Epithelial cell of proximal tubule (primary cell): ENCODE results near the gene SEMA4A. TPM values are rescaled to one million over a fixed set of nuclear protein-coding genes. Genes with fewer than 3 reads are reported as not detected.

Experiments used
- DNase-seq: peaks from one replicate; pipeline ENCODE4 v3.0.0-alpha.2; 2011; ENCODE audit warnings: low read depth
- H3K4me3 ChIP-seq: 2 replicates; pipeline ENCODE4 v1.5.1; 2011; ENCODE audit warnings: low read depth, mild to moderate bottlenecking, low read length
- CTCF ChIP-seq: conservative IDR thresholded peaks from 2 replicates; pipeline ENCODE4 v1.5.1; 2012; ENCODE audit warnings: low read depth, mild to moderate bottlenecking, low read length
- total RNA-seq: library from RNA; depleted of rRNA; stranded (reverse); fragments of >200 nt; gene quantifications from 2 replicates; pipeline ENCODE4 v1.2.3, GENCODE V29; 2015

Gene SEMA4A
- total RNA-seq: 1.4 and 3.5 TPM in 2 replicates

- no peak for TF ChIP-seq CTCF
- H3K4me3 ChIP-seq: peak within 1 kb of the TSS; percentile 26
- no peak for DNase-seq
These were observed at the start of gene SEMA4A for GRCh38 chr1:156153362-156153761. Gene SEMA4A, plus strand, starts transcription at chr1:156153585. Its CDS starts 994 bp downstream, at chr1:156154579.

- no peak for TF ChIP-seq CTCF
- H3K4me3 ChIP-seq: no peak overlapping the region
- DNase-seq: no peak
These were observed 49.1 kb upstream of the SEMA4A start for GRCh38 chr1:156104065-156104810.

DNA sequence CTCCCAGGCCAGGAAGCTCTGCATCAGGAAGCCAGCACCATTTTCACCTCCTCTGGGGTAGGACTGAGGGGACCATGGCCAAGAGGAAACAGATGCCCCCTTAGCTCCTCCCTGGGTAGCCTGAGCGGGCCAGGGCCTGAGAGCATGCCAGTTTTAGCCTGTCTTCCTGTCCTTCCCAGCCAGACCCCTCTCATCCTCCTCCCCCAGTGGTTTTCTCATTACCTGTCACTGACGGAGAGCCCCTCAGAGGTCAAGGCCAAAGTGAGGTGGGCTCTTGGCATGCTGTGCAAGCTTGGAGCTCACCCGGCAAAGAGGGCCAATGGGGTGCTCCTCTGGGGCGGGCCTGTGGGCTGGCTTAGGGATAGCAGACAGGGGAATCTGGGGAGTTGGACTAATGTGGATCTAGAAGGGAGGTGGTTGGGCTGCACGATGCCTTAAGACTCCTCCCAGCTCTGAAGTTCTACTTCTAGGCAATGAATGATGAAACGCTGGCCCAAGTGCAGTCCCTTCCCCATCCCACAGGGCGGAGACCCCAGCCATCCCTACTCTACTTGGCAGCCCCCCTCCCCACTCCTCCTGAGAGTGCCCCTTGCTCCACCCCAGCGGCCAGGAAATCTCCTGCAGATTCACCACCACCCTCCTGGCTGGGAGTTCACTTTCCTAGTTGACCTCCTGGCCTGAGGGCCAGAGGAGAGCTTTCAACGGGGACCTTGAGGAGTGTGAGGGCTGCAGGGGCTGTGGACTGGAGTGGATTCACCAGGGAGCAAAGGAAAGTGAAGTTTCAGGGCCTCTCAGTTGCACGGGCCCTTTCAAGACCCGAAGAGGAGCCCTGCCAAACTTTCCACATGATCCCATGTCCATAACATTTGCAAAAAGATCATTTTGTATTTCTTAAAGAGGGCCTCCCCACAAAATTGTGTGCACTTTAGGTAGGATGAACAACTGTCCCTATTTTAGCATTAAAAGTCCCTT lies 48.2 kb upstream of the SEMA4A start:
- no peak for TF ChIP-seq CTCF
- peak overlapping the region; percentile 28 for H3K4me3 ChIP-seq
- no peak for DNase-seq

GRCh38 chr1:156106624-156107488 lies 46.5 kb upstream of the SEMA4A start:
- no peak for TF ChIP-seq CTCF
- DNase-seq: no peak
- H3K4me3 ChIP-seq: no peak overlapping the region

- TF ChIP-seq CTCF: no peak
- H3K4me3 ChIP-seq: no peak overlapping the region
- DNase-seq: no peak
These were observed 45.3 kb upstream of the SEMA4A start for GRCh38 chr1:156108057-156108456.

DNA sequence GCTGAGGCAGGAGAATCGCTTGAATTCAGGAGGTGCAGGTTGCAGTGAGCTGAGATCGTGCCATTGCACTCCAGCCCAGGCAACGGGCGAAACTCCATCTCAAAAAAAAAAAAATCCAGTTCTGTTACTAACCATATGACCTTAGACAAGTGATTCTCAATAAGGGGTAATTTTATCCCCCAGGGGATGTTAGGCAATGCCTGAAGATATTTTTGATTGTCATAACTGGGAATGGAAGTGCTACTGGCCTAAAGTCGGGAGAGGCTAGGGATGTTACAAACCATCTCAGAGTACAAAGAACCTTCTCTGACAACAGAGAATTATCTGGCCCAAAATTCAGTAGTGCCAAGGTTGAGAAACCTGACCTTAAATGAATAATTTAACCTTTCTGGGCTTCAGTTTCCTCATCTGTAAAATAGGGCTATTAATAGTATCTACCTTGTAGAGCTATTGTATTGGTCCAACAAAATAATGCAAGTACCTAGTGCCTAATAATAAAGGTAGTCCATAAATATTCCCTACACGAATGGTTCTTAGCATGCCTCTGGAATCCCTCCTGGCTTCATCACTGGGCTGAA lies 44.6 kb upstream of the SEMA4A start:
- no peak overlapping the region for H3K4me3 ChIP-seq
- no peak for DNase-seq
- TF ChIP-seq CTCF: no peak
